Loucy (cell line): ENCODE measurements around the gene TNS3.

ENCODE experiments used
- EZH2phosphoT487 ChIP-seq: fragments of 200-600 bp; IDR thresholded peaks from 2 replicates; pipeline ENCODE4 v1.6.1; 2018; ENCODE audit warnings: antibody characterized with exemption, mild to moderate bottlenecking, moderate library complexity, borderline replicate concordance
- TF ChIP-seq, protein P1 (sequence below): fragments of 200-600 bp; sonication (generic); conservative IDR thresholded peaks from 2 replicates; pipeline ENCODE4 v1.5.1; 2014; ENCODE audit warnings: mild to moderate bottlenecking, antibody characterized with exemption, low read length

DNA sequence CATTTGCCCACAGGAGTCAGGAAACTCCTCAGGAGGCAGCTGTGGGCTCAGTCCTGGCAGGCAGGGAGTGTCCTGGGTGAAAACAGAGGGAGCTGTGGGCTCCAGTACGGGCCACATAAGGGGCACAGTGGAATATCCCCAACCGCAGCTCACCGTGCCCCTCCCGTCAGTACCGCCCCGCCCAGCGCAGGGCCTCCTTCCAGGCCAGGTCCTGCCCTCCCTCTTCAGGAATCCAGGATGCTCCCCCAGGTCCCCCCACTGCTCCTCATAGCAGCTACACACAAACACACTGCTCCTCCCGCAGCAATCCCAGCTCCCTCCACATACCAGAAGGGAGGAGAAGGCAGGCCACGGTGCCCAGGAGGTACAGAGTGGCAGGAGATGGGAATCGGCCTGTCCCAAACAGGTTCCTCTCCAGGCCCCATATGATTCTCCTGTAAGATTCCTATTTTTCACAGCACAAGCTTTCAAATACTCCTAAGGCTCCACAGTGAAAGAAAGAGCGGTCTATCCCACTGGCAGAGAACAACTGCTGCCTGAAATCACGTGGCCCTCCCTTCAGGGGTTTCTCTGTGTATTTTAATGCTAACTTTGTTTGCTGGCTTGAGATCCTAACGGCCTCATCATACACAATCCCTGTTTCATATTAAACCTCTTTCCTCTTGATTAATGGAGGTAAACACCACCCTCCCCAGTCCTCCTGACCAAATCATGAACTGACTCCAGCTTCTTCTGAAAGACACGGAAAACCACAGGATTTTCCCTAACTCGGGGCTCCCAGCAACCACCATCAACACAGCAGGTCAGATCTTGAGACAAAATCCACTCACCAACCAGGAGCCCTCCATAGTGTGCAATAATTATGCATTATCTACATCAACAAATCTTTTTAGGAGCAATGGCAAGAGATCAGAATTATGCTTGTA is 178.7 kb downstream of the TNS3 start:
- TF ChIP-seq, protein P1, sequence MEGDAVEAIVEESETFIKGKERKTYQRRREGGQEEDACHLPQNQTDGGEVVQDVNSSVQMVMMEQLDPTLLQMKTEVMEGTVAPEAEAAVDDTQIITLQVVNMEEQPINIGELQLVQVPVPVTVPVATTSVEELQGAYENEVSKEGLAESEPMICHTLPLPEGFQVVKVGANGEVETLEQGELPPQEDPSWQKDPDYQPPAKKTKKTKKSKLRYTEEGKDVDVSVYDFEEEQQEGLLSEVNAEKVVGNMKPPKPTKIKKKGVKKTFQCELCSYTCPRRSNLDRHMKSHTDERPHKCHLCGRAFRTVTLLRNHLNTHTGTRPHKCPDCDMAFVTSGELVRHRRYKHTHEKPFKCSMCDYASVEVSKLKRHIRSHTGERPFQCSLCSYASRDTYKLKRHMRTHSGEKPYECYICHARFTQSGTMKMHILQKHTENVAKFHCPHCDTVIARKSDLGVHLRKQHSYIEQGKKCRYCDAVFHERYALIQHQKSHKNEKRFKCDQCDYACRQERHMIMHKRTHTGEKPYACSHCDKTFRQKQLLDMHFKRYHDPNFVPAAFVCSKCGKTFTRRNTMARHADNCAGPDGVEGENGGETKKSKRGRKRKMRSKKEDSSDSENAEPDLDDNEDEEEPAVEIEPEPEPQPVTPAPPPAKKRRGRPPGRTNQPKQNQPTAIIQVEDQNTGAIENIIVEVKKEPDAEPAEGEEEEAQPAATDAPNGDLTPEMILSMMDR: no peak
- TF ChIP-seq EZH2phosphoT487: no peak
